GM23338 (cell line): ENCODE data around the gene PGLYRP4. TPM values are rescaled to one million over a fixed set of nuclear protein-coding genes. Genes with fewer than 3 reads are reported as not detected.

Experiments
- ATAC-seq: fragments of 200-7000 bp; cut with Tn5 transposase; 3 replicates; pipeline ENCODE4 v1.9.1; 2020
- DNase-seq: peaks from one replicate; pipeline ENCODE4 v3.0.0-alpha.2; 2015; ENCODE audit warnings: low spot score
- H2AFZ ChIP-seq: fragments of 200-600 bp; sonication (generic); 2 replicates; pipeline ENCODE4 v1.8.0; 2016; ENCODE audit warnings: antibody characterized with exemption, mild to moderate bottlenecking, moderate library complexity
- H3F3A ChIP-seq: fragments of 200-600 bp; sonication (generic); replicated peaks from 2 replicates; pipeline ENCODE4 v1.8.0; 2017; ENCODE audit warnings: antibody characterized with exemption, mixed run types, low read depth
- H3K27ac ChIP-seq: fragments of 200-600 bp; sonication (generic); 2 replicates; pipeline ENCODE4 v1.6.1; 2016; ENCODE audit warnings: low read depth
- H3K27me3 ChIP-seq: fragments of 200-600 bp; sonication (generic); 2 replicates; pipeline ENCODE4 v1.8.0; 2016; ENCODE audit warnings: mild to moderate bottlenecking, mixed run types, moderate library complexity; ENCODE audit not compliant: insufficient read depth
- H3K36me3 ChIP-seq: fragments of 200-600 bp; sonication (generic); 2 replicates; pipeline ENCODE4 v1.8.0; 2016; ENCODE audit warnings: mild to moderate bottlenecking; ENCODE audit not compliant: insufficient read depth
- H3K4me1 ChIP-seq: fragments of 200-600 bp; sonication (generic); 2 replicates; pipeline ENCODE4 v1.8.0; 2016; ENCODE audit warnings: mild to moderate bottlenecking, moderate library complexity; ENCODE audit not compliant: insufficient read depth
- H3K4me2 ChIP-seq: fragments of 200-600 bp; sonication (generic); 2 replicates; pipeline ENCODE4 v1.7.1; 2017; ENCODE audit warnings: mixed run types
- H3K4me3 ChIP-seq: fragments of 200-600 bp; sonication (generic); 2 replicates; pipeline ENCODE4 v1.6.1; 2016; ENCODE audit warnings: mixed run types
- H3K79me2 ChIP-seq: fragments of 200-600 bp; sonication (generic); replicated peaks from 2 replicates; pipeline ENCODE4 v1.8.0; 2017; ENCODE audit warnings: mild to moderate bottlenecking; ENCODE audit not compliant: insufficient read depth
- H3K9me2 ChIP-seq: fragments of 200-600 bp; sonication (generic); 2 replicates; pipeline ENCODE4 v1.8.0; 2017; ENCODE audit not compliant: insufficient read depth
- H4K20me1 ChIP-seq: fragments of 200-600 bp; sonication (generic); replicated peaks from 2 replicates; pipeline ENCODE4 v1.8.0; 2017; ENCODE audit warnings: mild to moderate bottlenecking; ENCODE audit not compliant: insufficient read depth
- H3K27ac Mint-ChIP-seq: 2 replicates; pipeline ENCODE4 v1.8.0; 2020; ENCODE audit warnings: inconsistent platforms, mild to moderate bottlenecking, moderate library complexity, mixed read lengths
- H3K27me3 Mint-ChIP-seq: 3 replicates; pipeline ENCODE4 v1.8.0; 2022; ENCODE audit warnings: low read depth, mild to moderate bottlenecking, moderate library complexity, mixed read lengths, inconsistent platforms; ENCODE audit not compliant: insufficient read depth, poor library complexity
- H3K36me3 Mint-ChIP-seq: 3 replicates; pipeline ENCODE4 v1.8.0; 2021; ENCODE audit warnings: low read depth, mild to moderate bottlenecking, inconsistent platforms, moderate library complexity, mixed read lengths
- H3K4me1 Mint-ChIP-seq: 3 replicates; pipeline ENCODE4 v1.8.0; 2020; ENCODE audit warnings: mild to moderate bottlenecking, inconsistent platforms, mixed read lengths
- H3K4me3 Mint-ChIP-seq: 3 replicates; pipeline ENCODE4 v1.8.0; 2021; ENCODE audit warnings: moderate library complexity, mild to moderate bottlenecking, inconsistent platforms, mixed read lengths
- H3K9me3 Mint-ChIP-seq: 3 replicates; pipeline ENCODE4 v1.8.0; 2020; ENCODE audit warnings: moderate library complexity, mild to moderate bottlenecking, inconsistent platforms, mixed read lengths
- ETS1 ChIP-seq: IDR thresholded peaks from 2 replicates; pipeline ENCODE4 v1.6.1; 2016; ENCODE audit warnings: antibody characterized with exemption
- EZH2phosphoT487 ChIP-seq: fragments of 200-600 bp; sonication (generic); IDR thresholded peaks from one replicate; pipeline ENCODE4 v1.8.1; 2018; ENCODE audit warnings: antibody characterized with exemption; ENCODE audit not compliant: unreplicated experiment
- JUNB ChIP-seq: IDR thresholded peaks from one replicate; pipeline ENCODE4 v1.6.1; 2016; ENCODE audit warnings: antibody characterized with exemption; ENCODE audit not compliant: unreplicated experiment
- ZNF331 ChIP-seq: fragments of 250-450 bp; sonication (Bioruptor Pico); IDR thresholded peaks from 2 replicates; pipeline ENCODE4 v1.5.0; 2020; ENCODE audit warnings: low read depth, mild to moderate bottlenecking, moderate library complexity
- ZNF462 ChIP-seq: fragments of 250-450 bp; sonication (Bioruptor Pico); IDR thresholded peaks from 2 replicates; pipeline ENCODE4 v1.5.0; 2020; ENCODE audit warnings: mild to moderate bottlenecking, moderate library complexity
- polyA plus RNA-seq: library from polyadenylated mRNA; unstranded; fragments of >200 nt; fragmentation: Nextera tagmentation; extraction: Ambion mirVana; gene quantifications from 2 replicates; pipeline ENCODE4 v1.2.1, GENCODE V29; 2016
- total RNA-seq: library from RNA; depleted of rRNA; stranded (reverse); fragments of >200 nt; shearing (Covaris generic); gene quantifications from 2 replicates; pipeline ENCODE4 v1.2.3, GENCODE V29; 2014

Gene PGLYRP4
- total and polyA plus RNA-seq, 2 experiments from 2014 or later, result not detected

- Histone ChIP-seq H3K4me1 (no peaks in the 10 kb centered on the region), H2AFZ (no peak overlapping the region), H3K4me3 (no peak overlapping the region), H3F3A (no peaks in the 10 kb centered on the region), H3K27ac (no peak overlapping the region), H4K20me1 (no peaks in the 10 kb centered on the region), H3K27me3 (no peaks in the 10 kb centered on the region), H3K4me2 (no peak overlapping the region), H3K79me2 (no peaks in the 10 kb centered on the region), H3K9me2 (no peaks in the 10 kb centered on the region), H3K36me3 (no peaks in the 10 kb centered on the region)
- no peak for TF ChIP-seq EZH2phosphoT487
- TF ChIP-seq ETS1, result no peak
- TF ChIP-seq ZNF462, result no peak
- no peak for TF ChIP-seq ZNF331 (CRISPR knock-in tag)
- no peak for TF ChIP-seq JUNB
- Mint-ChIP-seq H3K4me3 (no peak overlapping the region), H3K27me3 (peaks cover 5% of the 10 kb centered on the region), H3K4me1 (peaks cover 2% of the 10 kb centered on the region; the same call in 1 of the 3 replicates), H3K9me3 (no peaks in the 10 kb centered on the region), H3K36me3 (no peaks in the 10 kb centered on the region), H3K27ac (no peak overlapping the region)
- no peak for ATAC-seq
- DNase-seq, result no peak
Observed at GRCh38 chr1:153395776-153396175, 47.1 kb upstream of the PGLYRP4 start.
